Common myeloid progenitor, CD34-positive (primary cell): Measurements from ENCODE around the gene REXO1.

Source experiments
- CTCF ChIA-PET: fragments of 350-600 bp; sonication (Branson Sonifier 250); formaldehyde crosslinking; loops from one replicate; lab custom pipeline; 2021; ENCODE audit warnings: antibody characterized with exemption; lab: Charles Lee
- POLR2A ChIA-PET: fragments of 350-600 bp; sonication (Branson Sonifier 250); formaldehyde crosslinking; loops from one replicate; lab custom pipeline; 2021; ENCODE audit warnings: antibody characterized with exemption; lab: Charles Lee
- DNase-seq, 3 donors: peaks; one replicate each; pipeline versions ENCODE4 v3.0.0 to v3.0.0-alpha.2; 2013
- H3K27ac ChIP-seq, 2 experiments: 1 replicate in 1 of 2; 2 replicates in 1 of 2; pipeline ENCODE4 v1.7.0; 2013; ENCODE audit warnings: inconsistent platforms in 2 of 2, low read length in 2 of 2, mild to moderate bottlenecking in 2 of 2, low read depth in 1 of 2, moderate library complexity in 1 of 2; ENCODE audit not compliant: severe bottlenecking in 2 of 2, insufficient read depth in 1 of 2, poor library complexity in 1 of 2
- H3K27me3 ChIP-seq, 5 experiments: replicated peaks in 2 of 5; 1 replicate in 3 of 5; 2 replicates in 2 of 5; pipeline versions ENCODE4 v1.6.1 to v1.7.0; 2013; ENCODE audit warnings: low read length in 4 of 5, mild to moderate bottlenecking in 2 of 5, moderate library complexity in 2 of 5, inconsistent platforms in 1 of 5; ENCODE audit not compliant: insufficient read depth in 5 of 5, control insufficient read depth in 4 of 5
- H3K36me3 ChIP-seq, 4 experiments: 1 replicate in 2 of 4; 2 replicates in 2 of 4; pipeline versions ENCODE4 v1.6.1 to v1.7.0; 2013; ENCODE audit warnings: low read length in 3 of 4, control low read depth in 1 of 4, mild to moderate bottlenecking in 1 of 4; ENCODE audit not compliant: control insufficient read depth in 4 of 4, insufficient read depth in 4 of 4
- H3K4me1 ChIP-seq, 4 experiments: 1 replicate in 3 of 4; 2 replicates in 1 of 4; pipeline versions ENCODE4 v1.6.1 to v1.7.1; 2013; ENCODE audit warnings: low read length in 3 of 4, mild to moderate bottlenecking in 3 of 4, control low read depth in 1 of 4, inconsistent platforms in 1 of 4, moderate library complexity in 1 of 4; ENCODE audit not compliant: control insufficient read depth in 4 of 4, insufficient read depth in 4 of 4; ENCODE audit errors: control extremely low read depth in 1 of 4
- H3K4me3 ChIP-seq, 7 experiments: 1 replicate in 4 of 7; 2 replicates in 3 of 7; pipeline versions ENCODE4 v1.5.1 to v1.7.0; 2013; ENCODE audit warnings: mild to moderate bottlenecking in 7 of 7, low read length in 6 of 7, moderate library complexity in 6 of 7, inconsistent platforms in 2 of 7, low read depth in 2 of 7, control low read depth in 1 of 7; ENCODE audit not compliant: insufficient read depth in 4 of 7, control insufficient read depth in 1 of 7; ENCODE audit errors: extremely low read depth in 1 of 7
- H3K9me3 ChIP-seq, 5 experiments: 1 replicate in 4 of 5; 2 replicates in 1 of 5; pipeline versions ENCODE4 v1.6.1 to v1.7.1; 2013; ENCODE audit warnings: low read length in 4 of 5, mild to moderate bottlenecking in 2 of 5, inconsistent platforms in 1 of 5, low read depth in 1 of 5, moderate library complexity in 1 of 5; ENCODE audit not compliant: control insufficient read depth in 4 of 5, insufficient read depth in 2 of 5; ENCODE audit errors: control extremely low read depth in 1 of 5
- WGBS: methylation state at CpG from one replicate; pipeline ENCODE4 v1.1.5; 2013; ENCODE audit not compliant: insufficient coverage; 5-methylcytosine and 5-hydroxymethylcytosine counted together

Gene REXO1

DNA sequence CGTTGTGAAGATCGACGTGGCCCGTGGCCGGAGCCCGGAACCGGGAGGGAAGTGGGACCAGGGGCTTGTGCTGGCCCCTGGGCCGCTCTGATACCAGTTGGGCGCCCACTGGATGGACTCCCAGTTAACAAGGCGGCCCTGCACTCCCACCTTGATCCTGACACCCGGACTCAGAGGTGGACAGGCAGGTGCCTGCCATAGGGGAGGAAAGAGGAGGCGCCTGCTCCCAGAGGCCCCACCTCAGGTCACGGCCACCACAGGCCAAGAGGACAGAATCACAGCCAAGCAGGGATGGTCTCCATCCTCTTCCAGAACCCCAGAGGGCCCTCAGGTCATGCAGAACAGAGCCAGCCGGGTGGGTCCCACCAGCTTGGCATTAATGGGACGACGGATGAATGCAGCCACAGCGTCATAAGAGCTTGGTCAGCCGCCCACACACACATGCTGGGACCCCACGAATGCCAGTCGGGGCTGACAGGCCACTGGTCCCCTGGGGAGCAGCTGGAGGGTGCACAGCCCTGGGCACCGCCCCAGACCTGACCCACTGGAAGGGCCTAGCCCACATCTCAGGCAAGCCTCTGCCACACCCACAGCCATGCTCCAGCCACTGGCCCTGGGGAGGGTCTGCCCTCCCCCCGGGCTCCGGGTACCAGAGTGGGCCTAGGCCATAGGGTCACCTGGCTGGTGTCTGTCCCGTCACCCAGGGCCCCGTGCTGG, 24.7 kb upstream of the REXO1 start:
- H3K4me1 ChIP-seq = peaks cover 6 to 35% (median 26%) of the 10 kb centered on the region in 4 experiments
- peak overlapping the region in 1 of 2 experiments; percentile 95 for H3K27ac ChIP-seq
- no peaks in the 10 kb centered on the region for H3K27me3 ChIP-seq
- peaks cover 0 to 26% (median 20%) of the 10 kb centered on the region in 4 experiments for H3K36me3 ChIP-seq
- 92% methylated on average over 21 of the region's 25 CpGs for WGBS
- CTCF ChIA-PET = no interaction called here
- DNase-seq = no peak
- POLR2A ChIA-PET = no interaction called here
- H3K4me3 ChIP-seq = no peak overlapping the region
- no peaks in the 10 kb centered on the region for H3K9me3 ChIP-seq

DNA sequence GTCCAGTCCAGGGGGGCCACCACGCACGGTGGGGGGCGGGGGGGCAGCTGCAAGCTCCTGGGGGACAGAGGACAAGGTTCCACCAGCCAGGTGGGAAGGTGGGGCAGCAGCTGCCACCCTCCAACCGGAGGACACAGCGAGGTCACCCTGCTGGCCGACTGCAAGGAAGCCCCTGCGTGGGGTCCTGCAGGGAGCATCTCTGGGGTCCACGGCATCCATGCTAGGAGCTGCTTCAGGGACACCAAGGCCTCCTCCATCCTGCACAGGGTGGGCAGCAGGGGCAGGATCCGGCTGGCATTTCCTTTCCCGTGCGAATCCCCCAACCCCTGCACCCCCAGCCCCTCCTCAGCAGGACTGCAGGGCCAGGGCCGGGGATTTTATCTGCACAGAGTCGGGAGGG, 23.3 kb upstream of the REXO1 start:
- 100% methylated on average over 7 of the region's 13 CpGs for WGBS
- ChIA-PET POLR2A (no interaction called here), CTCF (interaction anchor here (0.9 kb wide), 1 partner anchor 13 kb away, joined by 3 read pairs; the partner anchor contains the start of gene ABHD17A)
- DNase-seq = no peak
- Histone ChIP-seq H3K27me3 (no peaks in the 10 kb centered on the region), H3K9me3 (no peaks in the 10 kb centered on the region), H3K4me3 (no peak overlapping the region), H3K36me3 (peaks cover 0 to 26% (median 20%) of the 10 kb centered on the region in 4 experiments), H3K4me1 (peaks cover 6 to 34% (median 25%) of the 10 kb centered on the region in 4 experiments), H3K27ac (no peak overlapping the region)

DNA sequence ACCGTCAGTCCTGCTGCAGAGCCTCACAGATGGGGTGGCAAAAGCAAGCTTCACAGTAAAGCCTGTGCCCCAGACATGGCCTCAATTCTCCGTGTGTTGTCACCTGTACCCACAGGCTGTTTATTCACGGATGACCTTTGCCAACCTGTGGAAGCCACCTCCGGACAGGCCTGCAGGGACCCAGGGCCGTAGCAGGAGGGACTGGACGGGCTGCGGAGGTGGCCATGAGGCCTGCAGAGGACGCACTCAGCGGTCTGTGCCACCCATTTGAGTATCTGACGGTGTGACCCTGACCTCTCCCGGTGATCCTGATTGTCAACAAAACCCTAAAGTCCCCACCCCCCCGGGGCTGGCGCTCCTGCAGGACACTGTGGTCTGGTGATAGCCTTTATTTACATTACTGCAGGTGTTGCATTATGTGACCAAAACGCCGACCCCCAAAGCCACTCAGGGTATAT, 22.9 kb upstream of the REXO1 start:
- H3K9me3 ChIP-seq = no peaks in the 10 kb centered on the region
- no peak for DNase-seq
- no peak overlapping the region for H3K4me3 ChIP-seq
- WGBS = 95% methylated on average over 15 of the region's 15 CpGs
- peaks cover 6 to 29% (median 20%) of the 10 kb centered on the region in 4 experiments for H3K4me1 ChIP-seq
- CTCF ChIA-PET = no interaction called here
- no peaks in the 10 kb centered on the region for H3K27me3 ChIP-seq
- no peak overlapping the region for H3K27ac ChIP-seq
- POLR2A ChIA-PET = no interaction called here
- H3K36me3 ChIP-seq = peaks cover 0 to 26% (median 20%) of the 10 kb centered on the region in 4 experiments

DNA sequence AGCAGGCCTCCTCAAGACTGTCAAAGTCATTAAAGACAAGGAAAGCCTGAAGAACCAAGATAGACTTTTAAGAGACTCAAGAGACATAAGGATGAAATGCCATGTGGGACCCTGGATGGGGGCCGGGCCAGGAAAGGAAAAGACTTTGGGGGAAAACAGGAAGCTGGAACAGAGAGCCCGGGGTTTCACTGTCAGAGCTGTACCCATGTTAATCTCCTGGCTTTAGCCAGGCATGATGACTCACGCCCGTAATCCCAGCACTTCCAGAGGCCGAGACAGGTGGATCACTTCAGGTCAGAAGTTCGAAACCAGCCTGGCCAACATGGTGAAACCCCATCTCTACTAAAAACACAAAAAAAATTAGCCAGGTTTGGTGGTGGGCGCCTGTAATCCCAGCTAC, 20.7 kb upstream of the REXO1 start:
- ChIA-PET CTCF (no interaction called here), POLR2A (no interaction called here)
- H3K27ac ChIP-seq = no peak overlapping the region
- H3K4me3 ChIP-seq = no peak overlapping the region
- H3K36me3 ChIP-seq = peaks cover 0 to 23% (median 20%) of the 10 kb centered on the region in 4 experiments
- no peak for DNase-seq
- WGBS = 89% methylated on average over 5 of the region's 7 CpGs
- no peaks in the 10 kb centered on the region for H3K9me3 ChIP-seq
- no peaks in the 10 kb centered on the region for H3K27me3 ChIP-seq
- H3K4me1 ChIP-seq = peaks cover under 1 to 24% (median 20%) of the 10 kb centered on the region in 4 experiments

DNA sequence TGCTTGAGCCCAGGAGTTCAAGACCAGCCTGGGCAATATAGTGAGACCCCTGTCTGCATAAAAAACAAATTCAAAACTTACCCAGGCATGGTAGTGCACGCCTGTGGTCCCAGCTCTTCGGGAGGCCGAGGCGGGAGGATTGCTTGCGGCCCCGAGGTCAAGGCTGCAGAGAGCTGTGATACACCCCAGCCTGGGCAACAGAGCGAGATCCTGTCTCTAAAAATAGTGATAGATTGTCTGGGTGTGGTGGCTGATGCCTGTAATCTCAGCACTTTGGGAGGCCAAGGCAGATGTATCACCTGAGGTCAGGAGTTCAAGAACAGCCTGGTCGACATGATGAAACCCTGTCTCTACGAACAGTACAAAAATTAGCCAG, 19.1 kb upstream of the REXO1 start:
- H3K27me3 ChIP-seq = no peaks in the 10 kb centered on the region
- no peaks in the 10 kb centered on the region for H3K9me3 ChIP-seq
- POLR2A ChIA-PET = no interaction called here
- WGBS = 94% methylated on average over 9 of the region's 9 CpGs
- H3K4me3 ChIP-seq = no peak overlapping the region
- no peak for DNase-seq
- peaks cover 0 to 13% (median 10%) of the 10 kb centered on the region in 4 experiments for H3K36me3 ChIP-seq
- H3K4me1 ChIP-seq = peaks cover 0 to 14% (median 12%) of the 10 kb centered on the region in 4 experiments
- CTCF ChIA-PET = interaction anchor here (1.8 to 3.5 kb wide), 3 partner anchors 8 to 31 kb away, joined by 5 to 32 read pairs (median 10); no protein-coding TSS in a partner anchor
- no peak overlapping the region for H3K27ac ChIP-seq

DNA sequence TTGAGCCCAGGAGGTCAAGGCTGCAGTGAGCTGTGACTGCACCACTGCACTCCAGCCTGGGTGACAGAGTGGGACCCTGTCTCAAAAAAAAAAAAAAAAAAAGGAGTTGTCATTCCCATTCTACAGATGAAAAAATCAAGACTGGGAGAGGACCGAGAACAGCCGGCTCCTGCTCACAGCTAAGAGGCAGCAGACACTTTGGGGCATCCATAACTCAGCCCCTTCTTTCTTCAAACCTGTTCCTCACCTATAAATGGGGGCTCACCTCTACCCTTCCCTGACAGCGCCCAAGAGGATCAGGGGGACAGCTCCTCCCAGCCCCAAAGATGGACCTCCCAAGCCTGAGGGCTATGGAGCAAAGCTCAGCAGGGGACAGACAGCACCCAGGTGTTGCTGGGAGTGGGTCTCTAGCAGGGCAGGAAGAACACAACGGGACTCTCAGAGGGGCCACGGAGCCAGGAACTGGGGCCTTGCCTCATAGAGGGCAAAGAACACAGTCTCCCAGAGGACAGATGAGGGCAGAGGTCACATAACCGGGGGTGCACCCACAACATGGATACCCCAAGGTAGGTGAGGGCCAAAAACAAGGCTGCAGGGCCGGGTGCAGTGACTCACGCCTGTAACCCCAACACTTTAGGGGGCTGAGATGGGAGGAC, 18.5 kb upstream of the REXO1 start:
- Histone ChIP-seq H3K9me3 (no peaks in the 10 kb centered on the region), H3K27me3 (no peaks in the 10 kb centered on the region), H3K36me3 (peaks cover 0 to 13% (median 9%) of the 10 kb centered on the region in 4 experiments), H3K4me3 (no peak overlapping the region), H3K27ac (no peak overlapping the region), H3K4me1 (peaks cover 0 to 18% (median 15%) of the 10 kb centered on the region in 4 experiments)
- CTCF ChIA-PET = interaction anchor here (0.6 to 3.5 kb wide), 7 partner anchors 9 to 139 kb away, joined by 3 to 32 read pairs (median 4); no protein-coding TSS in a partner anchor
- no peak for DNase-seq
- POLR2A ChIA-PET = no interaction called here
- WGBS = 92% methylated on average over 7 of the region's 8 CpGs
